Right hindlimb (tissue), 1 donor: Measurements from ENCODE around the gene DRC7.
"Not testable (repeated sequence)": the region's sequence is repeated elsewhere in the genome, so short reads cannot be mapped to it uniquely, and the experiment has no call there.

Source experiments
- DNase-seq: peaks from one replicate; pipeline ENCODE4 v3.0.0-alpha.2; 2018

DRC7 gene

GRCh38 chr16:57721356-57722209, 27.0 kb downstream of the DRC7 start:
- DNase-seq = no peak

GRCh38 chr16:57722210-57722499, 27.5 kb downstream of the DRC7 start:
- DNase-seq = no peak

- no peak for DNase-seq
Measured at GRCh38 chr16:57722651-57723050, 28.0 kb downstream of the DRC7 start.

GRCh38 chr16:57723170-57723569, 28.6 kb downstream of the DRC7 start:
- no peak for DNase-seq

- no peak for DNase-seq
Measured at GRCh38 chr16:57724531-57724930, 29.9 kb downstream of the DRC7 start.

- no peak for DNase-seq
Measured at GRCh38 chr16:57725151-57725550, 30.5 kb downstream of the DRC7 start.

GRCh38 chr16:57725554-57725953, 30.9 kb downstream of the DRC7 start:
- no peak for DNase-seq

GRCh38 chr16:57725976-57726375, 31.4 kb downstream of the DRC7 start:
- no peak for DNase-seq

- no peak for DNase-seq
Measured at GRCh38 chr16:57726433-57726947, 31.9 kb downstream of the DRC7 start.

- DNase-seq = no peak
Measured at GRCh38 chr16:57727610-57728009, 33.0 kb downstream of the DRC7 start.

- DNase-seq = no peak
Measured at GRCh38 chr16:57728336-57729181, 34.0 kb downstream of the DRC7 start.

GRCh38 chr16:57729182-57729484, 34.5 kb downstream of the DRC7 start:
- DNase-seq = no peak

GRCh38 chr16:57729852-57730251, 35.2 kb downstream of the DRC7 start:
- not testable (repeated sequence) for DNase-seq

- DNase-seq = no peak
Measured at GRCh38 chr16:57730771-57731730, 36.4 kb downstream of the DRC7 start.

GRCh38 chr16:57732037-57732436, 37.4 kb downstream of the DRC7 start:
- no peak for DNase-seq

GRCh38 chr16:57732714-57733113, 38.1 kb downstream of the DRC7 start:
- DNase-seq = no peak

- no peak for DNase-seq
Measured at GRCh38 chr16:57734308-57734924, 39.8 kb downstream of the DRC7 start.

GRCh38 chr16:57734925-57735754, 40.5 kb downstream of the DRC7 start:
- DNase-seq = peak; percentile 100

- no peak for DNase-seq
Measured at GRCh38 chr16:57735755-57736418, 41.3 kb downstream of the DRC7 start, which contains the start of gene KATNB1. KATNB1 (plus strand) TSS chr16:57735770; CDS start chr16:57737244, 1,474 bp downstream.

GRCh38 chr16:57736419-57737351, 42.1 kb downstream of the DRC7 start:
- peak; percentile 71 for DNase-seq
